ENCODE measurements around the gene ZNF575. TPM values are rescaled to one million over a fixed set of nuclear protein-coding genes. Genes with fewer than 3 reads are reported as not detected.

Gene ZNF575
- total RNA-seq, 1 experiment from 2014 or later: not detected

DNA sequence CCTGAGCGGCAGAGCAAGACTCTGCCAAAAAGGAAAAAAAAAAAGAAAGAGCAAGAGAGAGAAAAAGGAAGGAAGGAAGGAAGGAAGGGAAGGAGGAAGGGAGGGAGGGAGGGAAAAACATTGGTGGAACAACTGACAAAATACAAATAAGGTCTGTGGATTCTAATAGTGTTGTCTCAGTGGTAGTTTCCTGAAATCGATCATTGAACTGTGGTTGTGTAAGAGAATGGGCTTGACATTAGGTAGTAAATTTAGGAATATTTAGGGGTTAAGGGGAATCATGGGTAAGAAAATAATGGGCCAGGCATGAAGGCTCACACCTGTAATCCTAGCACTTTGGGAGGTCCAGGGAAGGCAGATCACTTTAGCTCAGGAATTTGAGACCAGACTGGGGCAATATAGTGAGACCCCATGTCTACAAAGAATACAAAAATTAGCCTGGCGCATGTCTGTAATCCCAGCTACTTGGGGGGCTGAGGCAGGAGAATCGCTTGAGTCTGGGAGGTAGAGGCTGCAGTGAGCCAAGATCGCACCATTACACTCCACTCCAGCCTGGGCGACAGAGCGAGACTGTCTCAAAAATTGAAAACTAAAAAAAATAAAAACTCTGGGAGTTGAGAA lies 42.9 kb upstream of the ZNF575 start:
- Histone ChIP-seq H3K4ac (ENCODE audit: low read depth, low read length) (no peak overlapping the region), H3K9ac (ENCODE audit: extremely low read depth, insufficient read length, low read length) (no peak overlapping the region), H2BK120ac (ENCODE audit: low read depth, low read length, poor library complexity, severe bottlenecking) (no peak overlapping the region), H3K56ac (ENCODE audit: insufficient read length, low read depth, low read length) (no peak overlapping the region), H3K23ac (ENCODE audit: insufficient read length, low read depth, low read length) (no peak overlapping the region), H3K9me3 (ENCODE audit: control insufficient read depth, low read depth, low read length) (no peaks in the 10 kb centered on the region), H4K5ac (ENCODE audit: insufficient read length, low read depth, low read length) (no peak overlapping the region), H3K23me2 (ENCODE audit: insufficient read length, low read depth, low read length, poor library complexity, severe bottlenecking) (no peaks in the 10 kb centered on the region), H3T11ph (ENCODE audit: low read length) (no peak overlapping the region), H2BK20ac (ENCODE audit: low read depth, low read length, poor library complexity, severe bottlenecking) (no peak overlapping the region), H4K20me1 (ENCODE audit: control insufficient read depth, insufficient read depth, insufficient read length) (no peaks in the 10 kb centered on the region), H3K79me1 (ENCODE audit: insufficient read depth, low read depth, low read length, poor library complexity, severe bottlenecking) (no peaks in the 10 kb centered on the region), H4K8ac (replicated peaks; ENCODE audit: insufficient read length, low read depth, low read length) (no peak overlapping the region), H2AFZ (ENCODE audit: low read length) (no peak overlapping the region), H3K14ac (ENCODE audit: insufficient read depth, low read length) (no peak overlapping the region), H3K27ac (ENCODE audit: insufficient read length, low read depth, low read length) (no peak overlapping the region), H2AK5ac (ENCODE audit: insufficient read length, low read length) (no peak overlapping the region), H3K18ac (ENCODE audit: insufficient read length, low read depth, low read length) (no peak overlapping the region), H2BK15ac (ENCODE audit: low read depth, low read length) (no peak overlapping the region), H2BK5ac (ENCODE audit: insufficient read length, low read length) (no peak overlapping the region), H3K79me2 (ENCODE audit: insufficient read depth, low read length) (no peaks in the 10 kb centered on the region), H3K4me1 (ENCODE audit: insufficient read depth, low read length) (no peaks in the 10 kb centered on the region), H3K27me3 (ENCODE audit: insufficient read depth, low read length) (no peaks in the 10 kb centered on the region), H3K4me2 (ENCODE audit: insufficient read depth, insufficient read length, low read length) (no peak overlapping the region), H4K91ac (ENCODE audit: insufficient read length, low read depth, low read length) (no peak overlapping the region), H2BK12ac (ENCODE audit: insufficient read length, low read depth, low read length) (no peak overlapping the region)
- no peak overlapping the region for H3K27ac Mint-ChIP-seq
- H3K4me3 Mint-ChIP-seq: no peak overlapping the region; a peak in 1 of 5 replicates
- no peaks in the 10 kb centered on the region for H3K27me3 Mint-ChIP-seq (ENCODE audit: low read depth)
- no peaks in the 10 kb centered on the region for H3K9me3 Mint-ChIP-seq
- DNase-seq: no peak
- TF ChIP-seq, protein P1, sequence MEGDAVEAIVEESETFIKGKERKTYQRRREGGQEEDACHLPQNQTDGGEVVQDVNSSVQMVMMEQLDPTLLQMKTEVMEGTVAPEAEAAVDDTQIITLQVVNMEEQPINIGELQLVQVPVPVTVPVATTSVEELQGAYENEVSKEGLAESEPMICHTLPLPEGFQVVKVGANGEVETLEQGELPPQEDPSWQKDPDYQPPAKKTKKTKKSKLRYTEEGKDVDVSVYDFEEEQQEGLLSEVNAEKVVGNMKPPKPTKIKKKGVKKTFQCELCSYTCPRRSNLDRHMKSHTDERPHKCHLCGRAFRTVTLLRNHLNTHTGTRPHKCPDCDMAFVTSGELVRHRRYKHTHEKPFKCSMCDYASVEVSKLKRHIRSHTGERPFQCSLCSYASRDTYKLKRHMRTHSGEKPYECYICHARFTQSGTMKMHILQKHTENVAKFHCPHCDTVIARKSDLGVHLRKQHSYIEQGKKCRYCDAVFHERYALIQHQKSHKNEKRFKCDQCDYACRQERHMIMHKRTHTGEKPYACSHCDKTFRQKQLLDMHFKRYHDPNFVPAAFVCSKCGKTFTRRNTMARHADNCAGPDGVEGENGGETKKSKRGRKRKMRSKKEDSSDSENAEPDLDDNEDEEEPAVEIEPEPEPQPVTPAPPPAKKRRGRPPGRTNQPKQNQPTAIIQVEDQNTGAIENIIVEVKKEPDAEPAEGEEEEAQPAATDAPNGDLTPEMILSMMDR (conservative IDR thresholded peaks at IDR 0.05): no peak
- no CpG with 5 or more reads among the region's 7 CpGs for WGBS (ENCODE audit: extremely low coverage, insufficient read length, low lambda C conversion rate)
- H3K36me3 Mint-ChIP-seq (ENCODE audit: insufficient read depth in 1 of 3, low read depth in 3 of 3): peaks cover 0 to 7% (median 0%) of the 10 kb centered on the region in 3 experiments; a peak in 2 of 7 replicates
- peaks cover 2 to 6% of the 10 kb centered on the region in 2 experiments; a peak in 2 of 4 replicates for H3K4me1 Mint-ChIP-seq
